DMS79 treated with DMSO at 0.1 percent for 48 hours (cell line): ENCODE measurements around the gene SLC25A51.

Source experiments
- DNase-seq: peaks from one replicate; lab custom pipeline; 2025; lab: John Stamatoyannopoulos, UW

SLC25A51 gene

GRCh38 chr9:37936965-37937364, 33.0 kb upstream of the SLC25A51 start:
- DNase-seq, result no peak

DNA sequence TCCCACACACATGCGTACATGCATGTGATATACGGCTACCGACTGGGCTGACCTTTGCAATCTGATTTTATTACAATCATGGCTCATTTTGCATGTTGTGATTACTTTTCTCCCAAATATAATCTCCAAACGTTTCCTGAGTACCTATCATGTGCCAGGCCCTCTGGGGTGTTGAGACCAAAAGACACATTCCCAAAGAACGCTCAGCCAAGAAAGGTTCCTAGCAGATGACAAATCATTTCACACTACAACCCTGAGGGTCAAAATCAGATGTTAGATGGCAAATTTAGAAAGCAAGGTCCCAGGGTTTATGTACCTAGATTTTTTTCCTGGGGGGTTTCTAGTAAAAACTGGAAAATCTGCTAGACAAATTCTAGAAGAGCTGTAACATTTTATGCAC, 32.4 kb upstream of the SLC25A51 start:
- DNase-seq, result no peak

GRCh38 chr9:37935096-37935495, 31.2 kb upstream of the SLC25A51 start:
- no peak for DNase-seq

- DNase-seq, result no peak
Observed at GRCh38 chr9:37931592-37931991, 27.7 kb upstream of the SLC25A51 start.

GRCh38 chr9:37929441-37929895, 25.5 kb upstream of the SLC25A51 start:
- no peak for DNase-seq

DNA sequence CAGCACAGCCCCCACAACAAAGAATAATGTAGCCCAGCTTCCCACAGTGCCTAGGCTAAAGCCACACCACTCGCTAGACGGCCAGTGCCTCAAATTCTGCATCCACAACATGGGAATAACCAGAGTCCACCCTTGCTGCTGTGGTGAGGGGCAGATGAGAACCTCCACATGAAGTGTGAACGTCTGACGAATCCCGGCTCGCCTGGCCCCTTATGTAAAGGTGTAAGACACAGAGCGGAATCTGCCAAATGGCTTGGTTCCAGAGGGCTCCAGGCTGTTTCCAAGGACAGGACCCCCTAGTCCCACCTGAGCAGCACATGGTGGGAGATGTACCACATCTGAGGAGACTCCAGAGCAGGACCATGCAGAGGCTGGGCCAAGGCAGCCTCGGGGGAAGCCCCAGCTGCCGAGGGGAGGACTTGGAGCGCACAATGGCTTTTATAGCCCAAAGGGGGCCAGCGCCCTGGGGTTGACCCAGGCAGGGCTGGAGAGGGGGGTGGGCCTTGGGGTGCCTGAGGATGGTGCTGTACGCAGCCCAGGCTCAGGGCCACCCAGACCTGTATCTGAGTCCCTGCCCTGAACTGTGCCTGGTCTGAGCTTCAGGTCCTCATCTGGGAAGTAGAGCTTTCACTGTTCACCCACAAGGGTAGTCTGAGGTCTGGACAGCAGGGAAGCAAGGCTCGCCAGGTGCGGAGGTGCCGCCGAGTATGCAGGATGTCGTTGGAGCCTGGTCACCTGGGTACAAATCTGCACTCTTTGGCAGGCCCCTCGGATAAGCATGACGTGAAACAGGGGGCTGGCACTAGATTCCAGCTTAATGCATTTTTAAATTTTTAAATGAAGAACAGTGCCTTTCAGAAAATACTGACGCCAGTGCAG, 24.9 kb upstream of the SLC25A51 start:
- no peak for DNase-seq

DNA sequence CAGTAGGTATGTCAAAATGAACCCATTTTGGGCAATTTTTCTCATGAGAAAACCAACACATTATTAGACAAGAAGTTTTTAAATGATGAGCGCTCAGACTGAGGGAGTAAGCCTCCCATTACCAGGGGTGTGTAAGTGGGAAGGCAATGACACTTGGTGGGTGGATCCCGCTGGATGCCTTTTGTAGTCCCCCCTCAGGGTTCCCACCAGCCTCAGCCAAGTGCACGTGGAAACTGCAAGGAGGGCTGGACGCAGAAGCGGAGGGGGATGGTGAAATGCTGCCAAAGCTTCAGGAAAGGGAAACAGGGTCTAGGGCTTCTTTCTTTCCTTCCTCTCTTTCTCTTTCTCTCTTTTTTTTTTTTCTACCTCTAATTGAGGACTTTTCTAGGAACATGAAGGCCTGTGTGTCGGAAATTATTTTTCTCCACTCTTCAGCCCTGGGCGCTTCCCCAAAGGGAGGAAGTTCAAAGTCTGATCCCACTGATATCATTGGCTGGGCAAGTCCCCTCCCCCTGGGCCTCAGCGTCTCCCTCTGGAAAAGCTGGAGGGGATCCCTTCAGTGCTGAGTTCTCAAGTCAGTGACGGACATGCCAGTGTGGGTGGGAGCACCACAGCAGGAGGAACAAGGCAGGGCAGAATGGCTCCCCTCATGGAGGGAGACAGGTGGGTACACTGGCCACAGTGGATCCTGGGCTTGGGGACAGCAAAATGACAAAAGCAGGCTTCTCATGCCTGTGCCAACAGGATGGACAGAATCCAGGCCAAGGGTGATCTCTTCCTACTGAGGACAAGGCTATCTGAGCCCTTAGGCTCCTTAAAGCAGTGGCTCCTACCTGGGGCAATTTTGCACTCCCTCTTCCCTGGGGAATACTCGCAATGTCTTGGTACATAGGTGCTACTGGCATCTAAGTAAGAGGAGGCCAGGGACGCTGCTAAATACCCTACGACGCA, 23.9 kb upstream of the SLC25A51 start:
- DNase-seq, result no peak

DNA sequence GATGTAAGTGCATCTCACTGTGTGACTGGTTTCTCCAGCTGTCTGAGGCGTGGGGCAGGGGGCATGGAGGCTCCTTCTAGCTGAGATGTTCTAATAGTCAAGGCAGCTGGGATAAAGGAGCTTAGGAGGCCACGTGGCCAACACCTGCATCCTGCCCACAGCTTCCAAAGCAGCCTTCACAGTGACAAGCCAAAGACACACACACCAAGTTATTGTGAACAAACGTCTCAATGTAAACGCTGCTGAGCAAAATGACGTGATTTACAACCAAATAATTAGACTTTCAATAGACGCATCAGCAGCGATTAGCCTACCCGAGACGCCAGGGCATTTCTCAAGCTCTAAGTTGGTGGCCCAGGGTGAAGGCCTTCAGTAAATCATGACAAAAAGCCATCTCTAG, 23.2 kb upstream of the SLC25A51 start:
- no peak for DNase-seq

DNA sequence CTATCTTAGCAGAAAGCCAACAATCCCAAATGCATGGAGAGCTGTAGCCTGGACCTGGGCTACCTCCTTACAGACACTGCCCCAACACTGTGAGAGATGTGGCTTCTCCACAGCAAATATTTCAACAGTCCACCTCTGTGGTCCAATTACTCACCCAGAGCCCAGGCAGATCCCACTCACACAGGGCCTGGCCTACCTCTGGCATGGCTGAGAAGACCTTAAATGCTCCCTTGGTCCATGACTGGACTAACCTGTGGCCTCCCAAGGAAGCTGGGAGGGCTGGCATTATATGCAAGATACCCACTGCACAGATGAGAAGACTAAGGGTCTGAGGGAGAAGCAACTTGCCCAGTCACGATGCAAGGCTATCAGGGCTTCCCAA, 22.8 kb upstream of the SLC25A51 start:
- DNase-seq, result no peak

DNA sequence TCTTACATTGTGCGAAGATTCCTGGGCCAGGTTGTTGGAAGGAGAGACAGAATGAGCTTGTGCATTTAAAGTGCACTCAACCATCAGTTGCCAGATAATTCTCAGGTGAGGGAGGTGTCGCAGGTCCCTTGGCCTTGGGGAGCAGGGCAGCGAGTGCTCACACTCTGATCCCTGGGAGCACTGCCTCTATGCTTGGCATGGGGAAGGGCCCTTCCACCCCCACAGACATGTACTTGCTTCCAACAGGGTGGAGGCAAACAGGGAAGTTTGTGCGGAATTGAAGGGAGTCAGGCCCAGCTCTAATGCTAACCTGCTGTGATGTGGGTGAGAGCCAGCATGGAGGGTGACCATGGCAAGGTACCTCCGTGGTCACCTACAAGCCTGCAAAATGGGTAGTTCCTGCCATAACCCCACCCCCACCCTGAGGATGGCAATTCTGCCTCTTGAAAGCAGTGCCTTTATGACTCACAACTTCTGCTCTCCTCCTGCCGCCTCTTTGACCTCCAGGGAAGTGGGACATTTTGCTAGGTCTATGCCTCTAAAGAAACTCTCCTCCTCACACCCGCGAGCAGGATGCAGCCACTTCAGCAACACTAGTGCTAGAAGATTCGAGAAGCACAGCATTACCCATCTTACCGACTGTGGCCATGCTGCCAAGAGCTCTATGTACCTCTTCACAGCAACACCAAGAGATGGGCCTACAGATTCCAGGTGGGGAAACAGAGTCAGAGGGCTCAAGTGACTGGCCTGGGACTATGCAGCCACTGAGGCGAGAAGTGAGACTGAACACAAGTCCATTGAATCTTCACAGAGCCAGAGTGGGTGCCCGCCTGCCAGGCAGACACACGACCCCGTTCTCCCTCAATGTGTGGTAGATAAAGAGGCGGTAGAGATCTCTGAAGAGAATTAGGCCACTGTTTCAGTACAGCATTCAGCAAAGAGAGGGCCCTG, 22.1 kb upstream of the SLC25A51 start:
- no peak for DNase-seq

GRCh38 chr9:37925006-37925405, 21.1 kb upstream of the SLC25A51 start:
- no peak for DNase-seq

GRCh38 chr9:37924538-37924937, 20.6 kb upstream of the SLC25A51 start:
- DNase-seq, result no peak

GRCh38 chr9:37923796-37924427, 20.0 kb upstream of the SLC25A51 start:
- no peak for DNase-seq

GRCh38 chr9:37923118-37923795, 19.3 kb upstream of the SLC25A51 start:
- DNase-seq, result no peak

- no peak for DNase-seq
Observed at GRCh38 chr9:37922363-37923117, 18.6 kb upstream of the SLC25A51 start.

DNA sequence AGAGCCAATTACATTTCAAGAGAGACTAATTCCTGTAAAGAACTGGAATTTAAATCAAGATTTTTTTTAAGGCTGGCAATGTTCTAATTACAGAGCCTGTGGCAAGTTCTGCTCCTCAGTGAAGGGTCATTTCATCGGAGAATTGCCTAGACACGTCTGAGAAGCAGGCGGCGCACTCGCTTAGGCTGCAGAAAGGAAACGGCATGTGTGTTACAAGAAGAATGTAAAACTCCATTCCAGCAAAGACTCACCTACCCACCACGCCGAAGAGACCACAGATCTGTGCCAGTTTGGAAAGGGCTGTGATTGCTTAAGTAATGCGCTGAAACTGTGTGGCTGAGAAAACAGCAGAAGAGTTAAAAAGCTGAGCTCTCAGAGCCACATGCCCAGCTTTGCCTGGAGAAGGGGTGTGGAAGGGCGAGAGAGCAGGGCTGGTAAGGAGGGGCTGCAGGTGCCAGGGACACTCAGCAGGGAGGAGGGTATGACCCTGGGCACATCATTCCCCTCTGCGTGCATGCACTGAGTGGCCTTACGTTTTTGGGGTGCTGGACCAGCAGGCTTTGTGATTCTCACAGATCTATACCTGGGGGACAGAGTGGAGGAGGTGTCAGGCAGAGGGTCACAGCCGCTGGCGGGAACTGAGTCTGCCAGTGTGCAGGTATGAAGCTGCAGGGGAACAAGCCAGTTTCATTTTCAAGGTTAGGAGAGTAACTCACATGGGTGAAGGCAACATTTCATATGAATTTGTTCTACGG, 17.8 kb upstream of the SLC25A51 start:
- peak; percentile 78 for DNase-seq

GRCh38 chr9:37921168-37921510, 17.2 kb upstream of the SLC25A51 start:
- peak; percentile 67 for DNase-seq

- no peak for DNase-seq
Observed at GRCh38 chr9:37920471-37921167, 16.7 kb upstream of the SLC25A51 start.

GRCh38 chr9:37919956-37920335, 16.0 kb upstream of the SLC25A51 start:
- DNase-seq, result no peak
